OCI-LY7 (cell line): ENCODE measurements around the gene SRPK2. TPM values are rescaled to one million over a fixed set of nuclear protein-coding genes. Genes with fewer than 3 reads are reported as not detected.
A peak's percentile ranks its signal among the peaks of the same experiment; 100 is the strongest.

Experiments
- BruUV-seq: library from RNA; stranded (reverse); fragments of 400-500 nt; replicated peaks from 2 replicates; lab custom pipeline; 2021; lab: Mats Ljungman, UMichigan
- CTCF ChIA-PET: fragments of 300-600 bp; sonication (Branson Sonifier 250); formaldehyde crosslinking; loops from one replicate; lab custom pipeline; 2022; ENCODE audit warnings: antibody characterized with exemption; ENCODE audit not compliant: unreplicated experiment; lab: Charles Lee
- POLR2A ChIA-PET: fragments of 300-600 bp; sonication (Branson Sonifier 250); formaldehyde crosslinking; loops from one replicate; lab custom pipeline; 2022; ENCODE audit warnings: antibody characterized with exemption; lab: Charles Lee
- DNase-seq: peaks from one replicate; pipeline ENCODE4 v3.0.0-alpha.2; 2015; ENCODE audit warnings: low spot score
- H2AFZ ChIP-seq: fragments of 200-600 bp; sonication (generic), shearing (Covaris generic); 2 replicates; pipeline ENCODE4 v1.6.1; 2014; ENCODE audit warnings: mild to moderate bottlenecking, antibody characterized with exemption, low read length, moderate library complexity
- H3K27ac ChIP-seq: fragments of 200-600 bp; sonication (generic); 2 replicates; pipeline ENCODE4 v1.5.1; 2014; ENCODE audit warnings: mixed run types, low read depth, mild to moderate bottlenecking, moderate library complexity, low read length, inconsistent platforms; ENCODE audit not compliant: poor library complexity, severe bottlenecking
- H3K36me3 ChIP-seq: fragments of 200-600 bp; sonication (generic); 2 replicates; pipeline ENCODE4 v1.6.1; 2014; ENCODE audit warnings: mild to moderate bottlenecking, antibody characterized with exemption, low read length, moderate library complexity, mixed read lengths; ENCODE audit not compliant: insufficient read depth
- H3K4me1 ChIP-seq: fragments of 200-600 bp; sonication (generic); 2 replicates; pipeline ENCODE4 v1.5.1; 2014; ENCODE audit warnings: mild to moderate bottlenecking, low read length; ENCODE audit not compliant: insufficient read depth, poor library complexity, severe bottlenecking
- H3K4me2 ChIP-seq: fragments of 200-600 bp; sonication (generic); 2 replicates; pipeline ENCODE4 v1.6.1; 2014; ENCODE audit warnings: mild to moderate bottlenecking, low read length
- H3K4me3 ChIP-seq: fragments of 200-600 bp; sonication (generic); 2 replicates; pipeline ENCODE4 v1.5.1; 2014; ENCODE audit warnings: mild to moderate bottlenecking, low read depth, low read length; ENCODE audit not compliant: poor library complexity, severe bottlenecking
- H3K79me2 ChIP-seq: fragments of 200-600 bp; sonication (generic); 2 replicates; pipeline ENCODE4 v1.6.1; 2016; ENCODE audit warnings: low read depth, mild to moderate bottlenecking, low read length, moderate library complexity, mixed read lengths; ENCODE audit not compliant: insufficient read depth
- H3K9me2 ChIP-seq: fragments of 200-600 bp; sonication (generic); 2 replicates; pipeline ENCODE4 v1.6.1; 2016; ENCODE audit warnings: mild to moderate bottlenecking, low read length, mixed read lengths; ENCODE audit not compliant: insufficient read depth
- H3K9me3 ChIP-seq: fragments of 200-600 bp; sonication (generic); 2 replicates; pipeline ENCODE4 v1.6.1; 2014; ENCODE audit warnings: mild to moderate bottlenecking, mixed run types, low read length, mixed read lengths
- H4K20me1 ChIP-seq: fragments of 200-600 bp; sonication (generic); 2 replicates; pipeline ENCODE4 v1.6.1; 2014; ENCODE audit warnings: mild to moderate bottlenecking, antibody characterized with exemption, low read length, moderate library complexity, mixed read lengths; ENCODE audit not compliant: insufficient read depth
- CTCF ChIP-seq: fragments of 200-600 bp; sonication (generic); conservative IDR thresholded peaks from 2 replicates; pipeline ENCODE4 v1.5.1; 2014; ENCODE audit warnings: mild to moderate bottlenecking, antibody characterized with exemption, low read length, moderate library complexity, mixed read lengths
- EZH2phosphoT487 ChIP-seq: fragments of 200-600 bp; sonication (generic); IDR thresholded peaks from 2 replicates; pipeline ENCODE4 v1.6.1; 2018; ENCODE audit warnings: low read depth, borderline replicate concordance, mild to moderate bottlenecking, mixed run types, antibody characterized with exemption, low read length, moderate library complexity, mixed read lengths
- intact Hi-C: fragments of 100-400 bp; cut with micrococcal nuclease; formaldehyde crosslinking; loops from one replicate; pipeline ENCODE4 v1.10.0; 2022; ENCODE audit not compliant: unreplicated experiment
- total RNA-seq, 2 experiments: library from RNA; depleted of rRNA in 1 of 2; stranded (reverse); fragments of >200 nt in 1 of 2; shearing (Covaris generic) in 1 of 2; gene quantifications; 2 replicates each; pipeline ENCODE4 v1.2.3, GENCODE V29; 2014 to 2022

SRPK2 gene
- total RNA-seq, 2 experiments from 2014 or later = 22.1 to 26.8 TPM

- H4K20me1 ChIP-seq = no peaks in the 10 kb centered on the region
- H3K4me3 ChIP-seq = no peak overlapping the region
- H3K36me3 ChIP-seq = no peaks in the 10 kb centered on the region
- ChIA-PET CTCF (no interaction called here), POLR2A (no interaction called here)
- no peaks in the 10 kb centered on the region for H3K9me3 ChIP-seq
- H3K79me2 ChIP-seq = no peaks in the 10 kb centered on the region
- H2AFZ ChIP-seq = no peak overlapping the region
- intact Hi-C loops = no loop called here
- H3K4me1 ChIP-seq = no peaks in the 10 kb centered on the region
- H3K9me2 ChIP-seq = no peaks in the 10 kb centered on the region
- no peak overlapping the region for H3K4me2 ChIP-seq
- BruUV-seq = no TSS peak
- H3K27ac ChIP-seq = no peak overlapping the region
- TF ChIP-seq EZH2phosphoT487 (no peak), CTCF (no peak)
- no peak for DNase-seq
Measured at GRCh38 chr7:105402221-105403095, 13.7 kb upstream of the SRPK2 start.

GRCh38 chr7:105399043-105399725 lies 10.5 kb upstream of the SRPK2 start:
- no TSS peak for BruUV-seq
- DNase-seq = peak; percentile 16
- ChIA-PET CTCF (interaction anchor here (1.1 kb wide), 1 partner anchor 10 kb away, joined by 3 read pairs; no protein-coding TSS in a partner anchor), POLR2A (interaction anchor here (0.6 to 1.0 kb wide), 2 partner anchors 28 to 38 kb away, joined by 3 read pairs; no protein-coding TSS in a partner anchor)
- no peak overlapping the region for H2AFZ ChIP-seq
- no peaks in the 10 kb centered on the region for H3K9me2 ChIP-seq
- no peak overlapping the region for H3K4me2 ChIP-seq
- intact Hi-C loops = loop anchor here (10.0 kb wide), 1 partner anchor 186 kb away; the partner anchor contains the start of gene EFCAB10
- no peaks in the 10 kb centered on the region for H4K20me1 ChIP-seq
- H3K79me2 ChIP-seq = no peaks in the 10 kb centered on the region
- no peaks in the 10 kb centered on the region for H3K9me3 ChIP-seq
- TF ChIP-seq CTCF (peak; percentile 62), EZH2phosphoT487 (no peak)
- no peak overlapping the region for H3K4me3 ChIP-seq
- H3K27ac ChIP-seq = no peak overlapping the region
- no peaks in the 10 kb centered on the region for H3K36me3 ChIP-seq
- H3K4me1 ChIP-seq = no peaks in the 10 kb centered on the region
